PC-9 (cell line): Measurements from ENCODE around the gene FAM13B. TPM values are rescaled to one million over a fixed set of nuclear protein-coding genes. Genes with fewer than 3 reads are reported as not detected.

ENCODE experiments used
- BruUV-seq: library from RNA; stranded (reverse); fragments of 400-500 nt; replicated peaks from 2 replicates; lab custom pipeline; 2021; lab: Mats Ljungman, UMichigan
- CTCF ChIA-PET: fragments of 300-600 bp; sonication (Branson Sonifier 250); formaldehyde crosslinking; loops from one replicate; lab custom pipeline; 2022; ENCODE audit warnings: antibody characterized with exemption; lab: Charles Lee
- POLR2A ChIA-PET: fragments of 300-600 bp; sonication (Branson Sonifier 250); formaldehyde crosslinking; loops from one replicate; lab custom pipeline; 2022; ENCODE audit warnings: antibody characterized with exemption; ENCODE audit not compliant: unreplicated experiment; lab: Charles Lee
- DNase-seq, 2 experiments: peaks; one replicate each; pipeline versions ENCODE4 v3.0.0 to v3.0.0-alpha.2; 2015 to 2022; ENCODE audit warnings: mixed read lengths in 1 of 2
- H2AFZ ChIP-seq: fragments of 200-600 bp; sonication (generic); 2 replicates; pipeline ENCODE4 v1.8.1; 2017; ENCODE audit warnings: antibody characterized with exemption
- H3F3A ChIP-seq: fragments of 200-600 bp; sonication (generic); 2 replicates; pipeline ENCODE4 v1.8.1; 2017; ENCODE audit warnings: antibody characterized with exemption, mild to moderate bottlenecking, low read depth; ENCODE audit not compliant: insufficient read depth
- H3K27ac ChIP-seq: fragments of 200-600 bp; sonication (generic); 2 replicates; pipeline ENCODE4 v1.6.1; 2016; ENCODE audit warnings: mixed run types
- H3K27me3 ChIP-seq: fragments of 200-600 bp; sonication (generic); 2 replicates; pipeline ENCODE4 v1.6.1; 2016; ENCODE audit warnings: low read depth, mixed run types; ENCODE audit not compliant: insufficient read depth
- H3K36me3 ChIP-seq: fragments of 200-600 bp; sonication (generic); 2 replicates; pipeline ENCODE4 v1.6.1; 2016; ENCODE audit warnings: low read depth, mixed run types
- H3K4me1 ChIP-seq: fragments of 200-600 bp; sonication (generic); replicated peaks from 2 replicates; pipeline ENCODE4 v1.6.1; 2016; ENCODE audit warnings: mixed run types; ENCODE audit not compliant: insufficient read depth
- H3K4me2 ChIP-seq: fragments of 200-600 bp; sonication (generic); 2 replicates; pipeline ENCODE4 v1.6.1; 2017; ENCODE audit warnings: mixed run types
- H3K4me3 ChIP-seq: fragments of 200-600 bp; sonication (generic); 2 replicates; pipeline ENCODE4 v1.6.1; 2016; ENCODE audit warnings: mixed run types
- H3K79me2 ChIP-seq: fragments of 200-600 bp; sonication (generic); 2 replicates; pipeline ENCODE4 v1.6.1; 2017; ENCODE audit warnings: low read depth, mixed run types
- H3K9me2 ChIP-seq: fragments of 200-600 bp; sonication (generic); 2 replicates; pipeline ENCODE4 v1.8.1; 2017; ENCODE audit warnings: mild to moderate bottlenecking; ENCODE audit not compliant: insufficient read depth
- H3K9me3 ChIP-seq: fragments of 200-600 bp; sonication (generic); 2 replicates; pipeline ENCODE4 v1.8.1; 2016; ENCODE audit warnings: low read depth; ENCODE audit not compliant: insufficient read depth
- H4K20me1 ChIP-seq: fragments of 200-600 bp; sonication (generic); 2 replicates; pipeline ENCODE4 v1.8.1; 2017; ENCODE audit not compliant: insufficient read depth
- EZH2 ChIP-seq: fragments of 200-600 bp; sonication (generic); IDR thresholded peaks from 2 replicates; pipeline ENCODE4 v1.8.0; 2017; ENCODE audit warnings: antibody characterized with exemption, low read depth
- intact Hi-C: fragments of 100-400 bp; cut with micrococcal nuclease; formaldehyde crosslinking; loops from one replicate; pipeline ENCODE4 v1.10.0; 2022; ENCODE audit not compliant: unreplicated experiment
- total RNA-seq: library from RNA; stranded (reverse); gene quantifications from 2 replicates; pipeline ENCODE4 v1.2.3, GENCODE V29; 2021
- TF ChIP-seq, protein P1 (sequence below): fragments of 200-600 bp; sonication (generic); conservative IDR thresholded peaks from 2 replicates; pipeline ENCODE4 v1.6.1; 2017; ENCODE audit warnings: mixed run types, antibody characterized with exemption, mild to moderate bottlenecking, moderate library complexity

FAM13B gene
- total RNA-seq, 1 experiment from 2014 or later: 25.1 TPM

DNA sequence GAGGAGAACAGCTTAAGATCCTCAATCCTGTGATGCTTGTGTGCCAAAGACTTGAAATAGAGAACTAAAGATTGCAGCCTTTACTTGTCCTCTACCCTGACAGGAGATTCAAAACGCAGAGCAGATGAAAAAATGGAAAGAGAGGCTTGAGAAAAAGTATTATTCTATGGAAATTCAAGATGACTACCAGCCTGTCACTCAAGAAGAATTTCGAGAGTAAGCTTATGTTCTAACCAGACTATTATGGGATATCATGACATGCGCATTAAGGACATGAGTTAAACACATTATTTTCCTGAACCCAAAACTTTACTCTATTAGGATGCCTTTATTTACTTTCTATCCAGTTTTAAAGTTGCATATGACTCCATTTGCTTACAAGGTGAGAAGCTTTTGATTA lies 97.2 kb downstream of the FAM13B start:
- CTCF ChIA-PET: no interaction called here
- BruUV-seq: no TSS peak

DNA sequence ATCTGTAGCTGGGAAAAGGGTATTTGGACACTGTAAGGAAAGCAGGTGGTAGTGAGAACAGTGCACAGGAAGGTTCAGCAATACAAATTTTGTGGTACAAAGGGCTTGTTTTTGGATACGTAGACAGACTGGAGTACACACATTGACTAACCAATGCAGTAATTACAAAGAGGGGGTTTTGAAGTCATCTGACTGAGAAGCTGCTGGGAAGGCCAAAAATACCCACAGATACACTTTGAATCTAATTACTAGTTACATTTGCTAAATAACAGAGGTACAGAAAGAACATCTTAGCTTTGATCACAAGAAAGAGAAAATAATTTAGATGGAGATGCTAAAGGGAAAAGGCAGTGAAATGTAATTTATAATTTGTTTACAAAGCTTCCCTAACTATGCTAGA lies 97.7 kb downstream of the FAM13B start:
- H3K4me2 ChIP-seq: no peak overlapping the region
- ChIA-PET CTCF (no interaction called here), POLR2A (no interaction called here)
- H3K27me3 ChIP-seq: no peaks in the 10 kb centered on the region
- no TSS peak for BruUV-seq
- H3K4me1 ChIP-seq: no peaks in the 10 kb centered on the region
- H3K9me3 ChIP-seq: no peaks in the 10 kb centered on the region
- intact Hi-C loops: no loop called here
- H3K4me3 ChIP-seq: no peak overlapping the region
- H3K36me3 ChIP-seq: 0 out of 2 replicates have a peak, but pooled peaks cover 17% of the 10 kb centered on the region
- H3K27ac ChIP-seq: no peak overlapping the region
- no peak for DNase-seq
- no peaks in the 10 kb centered on the region; the same call in 1 of the 2 replicates for H3K9me2 ChIP-seq
- H3F3A ChIP-seq: no peaks in the 10 kb centered on the region
- H2AFZ ChIP-seq: no peak overlapping the region
- H3K79me2 ChIP-seq: no peaks in the 10 kb centered on the region
- no peak for TF ChIP-seq EZH2
- H4K20me1 ChIP-seq: no peaks in the 10 kb centered on the region

More for the DNA sequence above, 97.2 kb downstream of the FAM13B start:
- H3K9me2 ChIP-seq: no peaks in the 10 kb centered on the region; the same call in 1 of the 2 replicates
- no peak overlapping the region for H3K4me3 ChIP-seq
- 0 out of 2 replicates have a peak, but pooled peaks cover 17% of the 10 kb centered on the region for H3K36me3 ChIP-seq
- POLR2A ChIA-PET: no interaction called here
- intact Hi-C loops: no loop called here
- TF ChIP-seq, protein P1, sequence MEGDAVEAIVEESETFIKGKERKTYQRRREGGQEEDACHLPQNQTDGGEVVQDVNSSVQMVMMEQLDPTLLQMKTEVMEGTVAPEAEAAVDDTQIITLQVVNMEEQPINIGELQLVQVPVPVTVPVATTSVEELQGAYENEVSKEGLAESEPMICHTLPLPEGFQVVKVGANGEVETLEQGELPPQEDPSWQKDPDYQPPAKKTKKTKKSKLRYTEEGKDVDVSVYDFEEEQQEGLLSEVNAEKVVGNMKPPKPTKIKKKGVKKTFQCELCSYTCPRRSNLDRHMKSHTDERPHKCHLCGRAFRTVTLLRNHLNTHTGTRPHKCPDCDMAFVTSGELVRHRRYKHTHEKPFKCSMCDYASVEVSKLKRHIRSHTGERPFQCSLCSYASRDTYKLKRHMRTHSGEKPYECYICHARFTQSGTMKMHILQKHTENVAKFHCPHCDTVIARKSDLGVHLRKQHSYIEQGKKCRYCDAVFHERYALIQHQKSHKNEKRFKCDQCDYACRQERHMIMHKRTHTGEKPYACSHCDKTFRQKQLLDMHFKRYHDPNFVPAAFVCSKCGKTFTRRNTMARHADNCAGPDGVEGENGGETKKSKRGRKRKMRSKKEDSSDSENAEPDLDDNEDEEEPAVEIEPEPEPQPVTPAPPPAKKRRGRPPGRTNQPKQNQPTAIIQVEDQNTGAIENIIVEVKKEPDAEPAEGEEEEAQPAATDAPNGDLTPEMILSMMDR: no peak
- no peak for TF ChIP-seq EZH2
- H4K20me1 ChIP-seq: no peaks in the 10 kb centered on the region
- H2AFZ ChIP-seq: no peak overlapping the region
- no peaks in the 10 kb centered on the region for H3K27me3 ChIP-seq
- no peak for DNase-seq
- no peaks in the 10 kb centered on the region for H3F3A ChIP-seq
- no peak overlapping the region for H3K4me2 ChIP-seq
- H3K4me1 ChIP-seq: no peaks in the 10 kb centered on the region
- no peaks in the 10 kb centered on the region for H3K9me3 ChIP-seq
- H3K27ac ChIP-seq: no peak overlapping the region
- H3K79me2 ChIP-seq: no peaks in the 10 kb centered on the region

DNA sequence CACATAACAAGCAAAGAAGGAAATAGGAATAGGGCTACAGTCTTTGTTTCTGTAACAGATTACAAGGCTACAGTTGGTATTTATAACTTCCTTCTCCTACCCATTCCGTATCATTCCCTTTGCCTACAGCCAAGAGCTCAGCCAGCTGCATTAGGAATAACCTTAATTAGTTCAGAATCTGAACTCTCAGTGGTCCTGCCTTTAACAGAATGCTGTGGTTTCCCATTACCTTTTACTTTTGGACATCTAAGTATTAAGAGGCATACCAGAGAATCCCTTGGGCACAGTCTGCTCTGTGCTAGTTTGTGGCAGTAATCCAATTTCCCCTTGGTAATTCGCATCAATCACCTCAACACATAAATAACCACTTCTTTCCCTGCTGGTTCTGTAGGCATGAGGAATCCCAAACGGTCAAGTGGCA lies 99.4 kb downstream of the FAM13B start:
- Histone ChIP-seq H3K79me2 (no peaks in the 10 kb centered on the region), H2AFZ (no peak overlapping the region), H3K4me1 (no peaks in the 10 kb centered on the region), H3K4me2 (no peak overlapping the region), H4K20me1 (no peaks in the 10 kb centered on the region), H3K27ac (no peak overlapping the region), H3K9me3 (no peaks in the 10 kb centered on the region), H3K36me3 (no peaks in the 10 kb centered on the region), H3K9me2 (no peaks in the 10 kb centered on the region; the same call in 1 of the 2 replicates), H3K27me3 (no peaks in the 10 kb centered on the region), H3K4me3 (no peak overlapping the region), H3F3A (no peaks in the 10 kb centered on the region)
- CTCF ChIA-PET: interaction anchor here (0.7 kb wide), 1 partner anchor 131 kb away, joined by 3 read pairs; no protein-coding TSS in a partner anchor
- TF ChIP-seq, protein P1: no peak
- TF ChIP-seq EZH2: no peak
- POLR2A ChIA-PET: no interaction called here
- no TSS peak for BruUV-seq
- DNase-seq: no peak
- intact Hi-C loops: no loop called here
